Spleen (tissue), 11 donors: Measurements from ENCODE around the gene POMT2. TPM values are rescaled to one million over a fixed set of nuclear protein-coding genes. Genes with fewer than 3 reads are reported as not detected.

Source experiments
- DNase-seq: peaks from one replicate; pipeline ENCODE4 v3.0.0-alpha.2; 2020
- H3K27ac ChIP-seq, 8 donors: fragments of 200-600 bp; sonication (generic) in 7 of 8; 1 replicate in 4 of 8; 2 replicates in 4 of 8; pipeline versions ENCODE4 v1.5.0 to v1.8.0; 2016 to 2021; ENCODE audit warnings: inconsistent platforms in 4 of 8, mild to moderate bottlenecking in 4 of 8, moderate library complexity in 1 of 8
- H3K27me3 ChIP-seq, 7 donors: fragments of 200-600 bp; sonication (generic) in 6 of 7; replicated peaks in 1 of 7; 1 replicate in 4 of 7; 2 replicates in 3 of 7; pipeline versions ENCODE4 v1.5.0 to v1.8.0; 2016 to 2021; ENCODE audit warnings: inconsistent platforms in 3 of 7, mild to moderate bottlenecking in 1 of 7
- H3K36me3 ChIP-seq, 6 donors: fragments of 200-600 bp; sonication (generic) in 5 of 6; 1 replicate in 4 of 6; 2 replicates in 2 of 6; pipeline versions ENCODE4 v1.5.0 to v1.8.0; 2016 to 2021; ENCODE audit warnings: inconsistent platforms in 2 of 6
- H3K4me1 ChIP-seq, 6 donors: fragments of 200-600 bp; sonication (generic) in 5 of 6; 1 replicate in 3 of 6; 2 replicates in 3 of 6; pipeline versions ENCODE4 v1.5.0 to v1.8.0; 2016 to 2021; ENCODE audit warnings: inconsistent platforms in 3 of 6
- H3K4me3 ChIP-seq, 8 donors: fragments of 200-600 bp; sonication (generic) in 7 of 8; 1 replicate in 4 of 8; 2 replicates in 4 of 8; pipeline versions ENCODE4 v1.5.0 to v1.8.0; 2016 to 2021; ENCODE audit warnings: inconsistent platforms in 4 of 8, mild to moderate bottlenecking in 4 of 8, moderate library complexity in 2 of 8
- H3K9me3 ChIP-seq, 8 donors: fragments of 200-600 bp; sonication (generic) in 7 of 8; 1 replicate in 4 of 8; 2 replicates in 4 of 8; pipeline versions ENCODE4 v1.5.0 to v1.8.0; 2016 to 2021; ENCODE audit warnings: inconsistent platforms in 4 of 8
- CTCF ChIP-seq, 11 experiments: fragments of 200-600 bp in 7 of 11; fragments of 450-650 bp in 4 of 11; sonication (generic) in 4 of 11; IDR thresholded peaks in 8 of 11; conservative IDR thresholded peaks in 3 of 11; 1 replicate in 7 of 11; 2 replicates in 4 of 11; pipeline versions ENCODE4 v1.4.0 to v1.8.0; 2016 to 2021; ENCODE audit warnings: antibody characterized with exemption in 11 of 11, inconsistent platforms in 4 of 11, mild to moderate bottlenecking in 1 of 11
- POLR2A ChIP-seq, 3 donors: fragments of 450-650 bp; IDR thresholded peaks; one replicate each; pipeline ENCODE4 v1.5.1; 2017; ENCODE audit warnings: antibody characterized with exemption in 3 of 3, mild to moderate bottlenecking in 1 of 3
- POLR2AphosphoS5 ChIP-seq, 3 donors: sonication (generic); formaldehyde crosslinking; IDR thresholded peaks; one replicate each; pipeline ENCODE4 v1.5.1; 2017; ENCODE audit warnings: antibody characterized with exemption in 3 of 3
- WGBS, 5 donors: extraction: QIAGEN DNeasy Blood & Tissue Kit in 3 of 5; methylation state at CpG; one replicate each; pipeline versions ENCODE4 v1.1.5 to v1.1.7; 2013 to 2018; 5-methylcytosine and 5-hydroxymethylcytosine counted together
- intact Hi-C: fragments of 100-400 bp; cut with DNase I; formaldehyde crosslinking; loops from one replicate; pipeline ENCODE4 v1.15.0; 2023; ENCODE audit warnings: low total_unique reads
- polyA plus RNA-seq, 3 donors: library from polyadenylated mRNA; stranded (reverse); fragments of 200-250 nt; gene quantifications; one replicate each; pipeline ENCODE4 v1.2.1, GENCODE V29; 2013
- total RNA-seq, 7 donors: library from RNA; depleted of rRNA in 3 of 7; stranded (reverse); fragments of >200 nt in 3 of 7; fragmentation: NEBNext Ultra II Directional in 4 of 7; extraction: Animal tissue kit (Norgen Biotek cat#: 25700) in 4 of 7; gene quantifications; one replicate each; pipeline versions ENCODE4 v1.1.0 to v1.2.1, GENCODE V29; 2016 to 2021
- donor health status: healthy with polysubstance abuse.
- donor health status: DM: no; HTN: no; CAD: no; lungs with moderate emphysema.
- donor health status: DM: no; HTN: no; CAD: no.
- donor health status: Bipolar disorder and iron deficiency.
- donor health status: healthy.
- donor health status: DM: no; HTN: no; CAD: no.
- donor health status: DM: yes; HTN: yes; CAD: no.

The POMT2 gene
- total and polyA plus RNA-seq, 10 donors = 5.4 to 23.6 (median 16.6) TPM

- no peak for DNase-seq
- Histone ChIP-seq H3K4me3 (no peak overlapping the region), H3K36me3 (no peaks in the 10 kb centered on the region), H3K27ac (no peak overlapping the region), H3K9me3 (peaks cover 0 to 8% (median 0%) of the 10 kb centered on the region in 8 donors), H3K27me3 (no peaks in the 10 kb centered on the region), H3K4me1 (no peaks in the 10 kb centered on the region)
- 68 to 80% (median 79%) methylated on average over 3 of the region's 3 CpGs for WGBS, 5 donors
- TF ChIP-seq POLR2A (IDR thresholded peaks at IDR 0.05) (no peak), POLR2AphosphoS5 (IDR thresholded peaks at IDR 0.05) (no peak), CTCF (IDR thresholded peaks at IDR 0.05 in 8 of 11, conservative IDR thresholded peaks at IDR 0.05 in 3 of 11) (no peak)
- intact Hi-C loops = no loop called here
These were observed 89.0 kb downstream of the POMT2 start for GRCh38 chr14:77231721-77232120.

- Histone ChIP-seq H3K9me3 (peaks cover 0 to 8% (median 0%) of the 10 kb centered on the region in 8 donors), H3K4me1 (no peaks in the 10 kb centered on the region), H3K27ac (no peak overlapping the region), H3K36me3 (no peaks in the 10 kb centered on the region), H3K27me3 (no peaks in the 10 kb centered on the region), H3K4me3 (no peak overlapping the region)
- TF ChIP-seq POLR2AphosphoS5 (IDR thresholded peaks at IDR 0.05) (no peak), CTCF (IDR thresholded peaks at IDR 0.05 in 8 of 11, conservative IDR thresholded peaks at IDR 0.05 in 3 of 11) (no peak), POLR2A (IDR thresholded peaks at IDR 0.05) (no peak)
- intact Hi-C loops = no loop called here
- no peak for DNase-seq
- WGBS, 5 donors = 79 to 90% (median 85%) methylated on average over 2 of the region's 2 CpGs
These were observed 89.8 kb downstream of the POMT2 start for GRCh38 chr14:77230914-77231313.

GRCh38 chr14:77228056-77228455 is 92.6 kb downstream of the POMT2 start:
- Histone ChIP-seq H3K9me3 (peaks cover 0 to 8% (median 0%) of the 10 kb centered on the region in 8 donors), H3K27me3 (no peaks in the 10 kb centered on the region), H3K4me1 (no peaks in the 10 kb centered on the region), H3K27ac (no peak overlapping the region), H3K4me3 (no peak overlapping the region), H3K36me3 (no peaks in the 10 kb centered on the region)
- no peak for TF ChIP-seq CTCF (IDR thresholded peaks at IDR 0.05 in 8 of 11, conservative IDR thresholded peaks at IDR 0.05 in 3 of 11)
- TF ChIP-seq POLR2A (IDR thresholded peaks at IDR 0.05) = no peak
- TF ChIP-seq POLR2AphosphoS5 (IDR thresholded peaks at IDR 0.05) = no peak
- 45 to 83% (median 78%) methylated on average over 6 of the region's 6 CpGs for WGBS, 5 donors
- DNase-seq = no peak
- intact Hi-C loops = no loop called here

GRCh38 chr14:77225892-77226557 is 94.7 kb downstream of the POMT2 start:
- H3K4me1 ChIP-seq = no peaks in the 10 kb centered on the region
- no peak for TF ChIP-seq CTCF (IDR thresholded peaks at IDR 0.05 in 8 of 11, conservative IDR thresholded peaks at IDR 0.05 in 3 of 11)
- TF ChIP-seq POLR2A (IDR thresholded peaks at IDR 0.05) = no peak
- TF ChIP-seq POLR2AphosphoS5 (IDR thresholded peaks at IDR 0.05) = no peak
- DNase-seq = no peak
- H3K27ac ChIP-seq = no peak overlapping the region
- WGBS, 5 donors = 74 to 90% (median 88%) methylated on average over 13 to 14 of the region's 14 CpGs
- intact Hi-C loops = no loop called here
- H3K36me3 ChIP-seq = no peaks in the 10 kb centered on the region
- H3K4me3 ChIP-seq = no peak overlapping the region
- H3K9me3 ChIP-seq = peaks cover 0 to 5% (median 0%) of the 10 kb centered on the region in 8 donors
- no peaks in the 10 kb centered on the region for H3K27me3 ChIP-seq
